ENCODE results near the gene RELA.
"Not testable (repeated sequence)": the region's sequence is repeated elsewhere in the genome, so short reads cannot be mapped to it uniquely, and the experiment has no call there.

The RELA gene

GRCh38 chr11:65662799-65663638, at the start of gene RELA:
Gene RELA (minus strand): TSS chr11:65662916. CDS start chr11:65662832, 84 bp downstream.
- DNase-seq (ENCODE audit: insufficient read length, low spot score) = peak; percentile 80
- TF ChIP-seq, protein P1, sequence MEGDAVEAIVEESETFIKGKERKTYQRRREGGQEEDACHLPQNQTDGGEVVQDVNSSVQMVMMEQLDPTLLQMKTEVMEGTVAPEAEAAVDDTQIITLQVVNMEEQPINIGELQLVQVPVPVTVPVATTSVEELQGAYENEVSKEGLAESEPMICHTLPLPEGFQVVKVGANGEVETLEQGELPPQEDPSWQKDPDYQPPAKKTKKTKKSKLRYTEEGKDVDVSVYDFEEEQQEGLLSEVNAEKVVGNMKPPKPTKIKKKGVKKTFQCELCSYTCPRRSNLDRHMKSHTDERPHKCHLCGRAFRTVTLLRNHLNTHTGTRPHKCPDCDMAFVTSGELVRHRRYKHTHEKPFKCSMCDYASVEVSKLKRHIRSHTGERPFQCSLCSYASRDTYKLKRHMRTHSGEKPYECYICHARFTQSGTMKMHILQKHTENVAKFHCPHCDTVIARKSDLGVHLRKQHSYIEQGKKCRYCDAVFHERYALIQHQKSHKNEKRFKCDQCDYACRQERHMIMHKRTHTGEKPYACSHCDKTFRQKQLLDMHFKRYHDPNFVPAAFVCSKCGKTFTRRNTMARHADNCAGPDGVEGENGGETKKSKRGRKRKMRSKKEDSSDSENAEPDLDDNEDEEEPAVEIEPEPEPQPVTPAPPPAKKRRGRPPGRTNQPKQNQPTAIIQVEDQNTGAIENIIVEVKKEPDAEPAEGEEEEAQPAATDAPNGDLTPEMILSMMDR (IDR thresholded peaks at IDR 0.05; ENCODE audit: insufficient read depth, missing control alignments) = no peak
- no peak for FAIRE-seq

GRCh38 chr11:65711785-65712632, 49.3 kb upstream of the RELA start, which contains the start of gene KAT5:
Gene KAT5 (plus strand): TSS chr11:65712252. CDS start chr11:65712268, 16 bp downstream.
- TF ChIP-seq, protein P1 (IDR thresholded peaks at IDR 0.05; ENCODE audit: insufficient read depth, missing control alignments) = peak; percentile 98
- FAIRE-seq (no peak), DNase-seq (ENCODE audit: insufficient read length, low spot score) (peak; percentile 97)

DNA sequence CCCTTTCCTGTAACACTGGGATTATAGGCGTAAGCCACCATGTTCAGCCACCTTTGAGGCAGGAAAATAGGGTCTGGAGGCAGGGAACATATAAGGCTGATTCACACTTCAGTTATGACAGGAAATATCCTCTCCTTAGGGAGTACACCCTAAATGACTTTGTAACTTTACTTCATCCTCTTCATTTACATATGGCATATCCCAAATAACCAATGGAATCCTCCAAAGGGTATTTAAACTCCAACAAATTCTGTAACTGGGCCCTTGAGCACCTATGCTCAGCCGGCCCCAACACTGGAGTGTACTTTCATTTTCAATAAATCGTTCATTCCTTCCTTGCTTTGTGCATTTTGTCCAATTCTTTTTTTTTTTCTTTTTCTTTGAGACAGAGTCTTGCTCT, 47.7 kb upstream of the RELA start:
- TF ChIP-seq, protein P1 (IDR thresholded peaks at IDR 0.05; ENCODE audit: insufficient read depth, missing control alignments) = no peak
- no peak for DNase-seq (ENCODE audit: insufficient read length, low spot score)
- no peak for FAIRE-seq

GRCh38 chr11:65709661-65710060, 46.9 kb upstream of the RELA start:
- FAIRE-seq = no peak
- TF ChIP-seq, protein P1 (IDR thresholded peaks at IDR 0.05; ENCODE audit: insufficient read depth, missing control alignments) = no peak

DNA sequence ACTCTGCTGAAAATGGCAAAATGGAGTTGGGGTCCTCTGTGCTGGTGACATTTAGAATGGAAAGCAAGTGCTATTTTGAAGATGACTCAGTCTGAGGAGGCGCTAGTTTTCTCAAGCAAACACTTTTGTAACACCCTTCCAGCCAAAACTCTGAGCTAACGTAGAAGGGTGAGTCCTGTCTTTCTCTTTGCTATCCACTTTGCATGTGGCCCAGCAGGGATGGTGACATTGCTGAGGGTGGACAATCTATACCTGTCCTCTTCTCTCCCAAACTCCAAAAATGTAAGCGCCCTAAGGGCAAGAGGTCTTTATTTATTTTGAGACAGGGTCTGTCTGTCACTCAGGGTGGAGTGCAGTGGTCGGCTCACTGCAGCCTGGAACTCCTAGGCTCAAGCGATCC, 45.7 kb upstream of the RELA start:
- TF ChIP-seq, protein P1 (IDR thresholded peaks at IDR 0.05; ENCODE audit: insufficient read depth, missing control alignments) = no peak
- FAIRE-seq = no peak
- DNase-seq (ENCODE audit: insufficient read length, low spot score) = no peak

More at GRCh38 chr11:65709661-65710060, 46.9 kb upstream of the RELA start:
- DNase-seq (ENCODE audit: insufficient read length, low spot score) = no peak

DNA sequence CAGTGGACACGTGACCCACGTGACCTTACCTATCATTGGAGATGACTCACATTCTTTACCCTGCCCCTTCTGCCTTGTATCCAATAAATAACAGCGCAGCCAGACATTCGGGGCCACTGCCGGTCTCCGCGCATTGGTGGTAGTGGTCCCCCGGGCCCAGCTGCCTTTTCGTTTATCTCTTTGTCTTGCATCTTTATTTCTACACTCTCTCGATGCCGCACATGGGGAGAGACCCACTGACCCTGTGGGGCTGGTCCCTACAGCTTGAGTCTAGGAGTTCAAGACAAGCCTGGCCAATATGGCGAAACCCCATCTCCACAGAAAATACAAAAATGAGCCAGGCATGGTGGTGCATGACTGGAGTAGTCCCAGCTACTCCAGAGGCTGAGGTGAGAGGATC, 44.3 kb upstream of the RELA start:
- DNase-seq (ENCODE audit: insufficient read length, low spot score); FAIRE-seq: not testable (repeated sequence)

- TF ChIP-seq, protein P1 (IDR thresholded peaks at IDR 0.05; ENCODE audit: insufficient read depth, missing control alignments) = peak; percentile 46
- DNase-seq (ENCODE audit: insufficient read length, low spot score); FAIRE-seq: not testable (repeated sequence)
Observed at GRCh38 chr11:65706303-65706763, 43.6 kb upstream of the RELA start.

All from D721Med (cell line).